MV-4-11 (cell line): ENCODE data around the gene RBX1.

Source experiments
- DNase-seq: peaks from one replicate; lab custom pipeline; 2025; lab: John Stamatoyannopoulos, UW

Gene RBX1

DNA sequence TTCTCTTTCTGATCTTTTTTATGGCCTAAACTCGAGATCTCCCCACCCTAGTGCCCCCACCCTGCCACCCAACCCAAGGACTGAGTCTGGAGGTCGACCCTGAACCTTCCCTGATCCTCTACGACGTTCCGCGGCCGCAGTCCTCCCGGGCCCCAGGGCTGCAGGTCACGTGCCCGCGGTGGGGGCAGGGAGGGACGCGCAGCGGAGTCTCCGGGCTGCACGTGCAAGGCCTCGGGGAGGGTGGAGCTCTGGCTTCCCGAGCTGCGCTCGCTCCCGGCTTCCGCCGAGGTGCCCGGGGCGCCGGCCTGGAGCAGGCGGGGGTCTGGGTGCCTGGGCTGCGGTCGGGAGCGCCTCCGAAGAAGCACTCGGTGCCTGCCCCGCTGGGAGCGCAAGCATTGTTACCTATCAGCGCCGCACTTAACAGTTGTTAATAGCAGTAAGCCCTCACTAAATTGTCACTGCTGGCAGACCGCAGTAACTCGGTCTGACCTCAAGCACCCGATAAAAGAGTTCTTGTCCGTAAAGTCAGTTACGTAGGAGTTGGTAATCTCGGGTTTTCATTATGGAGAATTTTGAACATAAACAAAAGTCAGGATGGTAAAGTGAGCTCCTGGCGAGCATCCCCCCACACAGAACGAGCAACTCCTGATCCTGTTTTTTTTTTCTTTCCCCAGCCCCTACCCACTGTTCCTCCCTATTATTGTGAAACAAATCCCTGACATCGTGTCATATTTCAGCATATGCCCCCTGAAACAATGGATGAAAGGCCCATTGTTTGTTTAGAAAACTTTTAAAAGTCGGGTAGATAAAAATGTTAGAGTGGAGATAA is 71.5 kb downstream of the RBX1 start:
- DNase-seq = peak; percentile 81
